ENCODE data around the gene MAPKBP1.
A peak's percentile ranks its signal among the peaks of the same experiment; 100 is the strongest.
"Not testable (repeated sequence)": the region's sequence is repeated elsewhere in the genome, so short reads cannot be mapped to it uniquely, and the experiment has no call there.

MAPKBP1 gene

GRCh38 chr15:41827880-41828806, 53.9 kb downstream of the MAPKBP1 start, which contains the start of gene JMJD7:
Gene JMJD7 (plus strand): TSS chr15:41828092. CDS start chr15:41828125, 33 bp downstream.
- DNase-seq (ENCODE audit: low read depth) = peak; percentile 72

- DNase-seq (ENCODE audit: low read depth) = peak; percentile 17
Measured at GRCh38 chr15:41828807-41829141, 54.5 kb downstream of the MAPKBP1 start.

GRCh38 chr15:41829959-41830646, 55.8 kb downstream of the MAPKBP1 start:
- no peak for DNase-seq (ENCODE audit: low read depth)

GRCh38 chr15:41831291-41831690, 57.0 kb downstream of the MAPKBP1 start:
- not testable (repeated sequence) for DNase-seq (ENCODE audit: low read depth)

- no peak for DNase-seq (ENCODE audit: low read depth)
Measured at GRCh38 chr15:41832208-41832607, 57.9 kb downstream of the MAPKBP1 start.

- DNase-seq (ENCODE audit: low read depth) = no peak
Measured at GRCh38 chr15:41832875-41833274, 58.6 kb downstream of the MAPKBP1 start.

- DNase-seq (ENCODE audit: low read depth) = no peak
Measured at GRCh38 chr15:41834096-41834495, 59.8 kb downstream of the MAPKBP1 start.

GRCh38 chr15:41836073-41836472, 61.8 kb downstream of the MAPKBP1 start:
- no peak for DNase-seq (ENCODE audit: low read depth)

- no peak for DNase-seq (ENCODE audit: low read depth)
Measured at GRCh38 chr15:41836713-41837454, 62.6 kb downstream of the MAPKBP1 start.

- DNase-seq (ENCODE audit: low read depth) = no peak
Measured at GRCh38 chr15:41838400-41838897, 64.2 kb downstream of the MAPKBP1 start, which contains the start of gene PLA2G4B. Gene PLA2G4B (plus strand): TSS chr15:41838847. CDS start chr15:41838914, 67 bp downstream.

GRCh38 chr15:41839781-41840491, 65.7 kb downstream of the MAPKBP1 start:
- DNase-seq (ENCODE audit: low read depth) = no peak

- DNase-seq (ENCODE audit: low read depth) = no peak
Measured at GRCh38 chr15:41840673-41841072, 66.4 kb downstream of the MAPKBP1 start.

- no peak for DNase-seq (ENCODE audit: low read depth)
Measured at GRCh38 chr15:41841131-41841530, 66.8 kb downstream of the MAPKBP1 start.

GRCh38 chr15:41842229-41842628, 67.9 kb downstream of the MAPKBP1 start:
- no peak for DNase-seq (ENCODE audit: low read depth)

GRCh38 chr15:41843571-41843970, 69.3 kb downstream of the MAPKBP1 start:
- no peak for DNase-seq (ENCODE audit: low read depth)

- DNase-seq (ENCODE audit: low read depth) = no peak
Measured at GRCh38 chr15:41844814-41845213, 70.5 kb downstream of the MAPKBP1 start.

GRCh38 chr15:41847206-41847605, 72.9 kb downstream of the MAPKBP1 start:
- DNase-seq (ENCODE audit: low read depth) = no peak

- DNase-seq (ENCODE audit: low read depth) = no peak
Measured at GRCh38 chr15:41847981-41848380, 73.7 kb downstream of the MAPKBP1 start.

GRCh38 chr15:41848631-41849030, 74.3 kb downstream of the MAPKBP1 start:
- peak; percentile 45 for DNase-seq (ENCODE audit: low read depth)

- DNase-seq (ENCODE audit: low read depth) = no peak
Measured at GRCh38 chr15:41849204-41849603, 74.9 kb downstream of the MAPKBP1 start.

GRCh38 chr15:41849861-41850260, 75.6 kb downstream of the MAPKBP1 start:
- no peak for DNase-seq (ENCODE audit: low read depth)

All from amniotic epithelial cell (primary cell).